Heart left ventricle (tissue), 13 donors: ENCODE measurements around the gene CPLX3.

Experiments used
- POLR2A ChIP-seq, 2 donors: fragments of 450-650 bp; IDR thresholded peaks; one replicate each; pipeline ENCODE4 v1.6.1; 2017; ENCODE audit warnings: antibody characterized with exemption in 2 of 2, mild to moderate bottlenecking in 2 of 2, moderate library complexity in 2 of 2
- TF ChIP-seq, protein P1 (sequence below), 12 donors: fragments of 200-600 bp; sonication (generic) in 4 of 12; IDR thresholded peaks; one replicate each; pipeline versions ENCODE4 v1.5.0 to v1.8.0; 2018 to 2022; ENCODE audit warnings: antibody characterized with exemption in 12 of 12, mild to moderate bottlenecking in 5 of 12
- donor health status: ischemic (EF 13 %, LVEDD 7.1; RV severe dilation, severe dysfunction).
- donor health status: DM: no; HTN: yes; CAD: no.
- donor health status: DM: no; HTN: no; CAD: no.
- donor health status: ischemic (EF 25% LVEDD 6.9; RV normal size, moderate dysfunction).
- donor health status: ischemic (EF 25% LVEDD 5.7; RV mildly dilated, moderate dysfunction).
- donor health status: ischemic (EF 35%, LVEDD 5.7; RV mildly dilated, moderate dysfunction).
- donor health status: nonischemic (EF 11% LVEDD 7.7; RV severe dilation, severe dysfunction).
- donor health status: DM: yes; HTN: yes; CAD: no.
- donor health status: PGD.
- donor health status: ischemic (EF 29% LVEDD 5.4; RV normal size, mild dysfunction).
- donor health status: nonischemic (EF 23%, LVEDD 6.1; RV moderate dilation, normal function).

DNA sequence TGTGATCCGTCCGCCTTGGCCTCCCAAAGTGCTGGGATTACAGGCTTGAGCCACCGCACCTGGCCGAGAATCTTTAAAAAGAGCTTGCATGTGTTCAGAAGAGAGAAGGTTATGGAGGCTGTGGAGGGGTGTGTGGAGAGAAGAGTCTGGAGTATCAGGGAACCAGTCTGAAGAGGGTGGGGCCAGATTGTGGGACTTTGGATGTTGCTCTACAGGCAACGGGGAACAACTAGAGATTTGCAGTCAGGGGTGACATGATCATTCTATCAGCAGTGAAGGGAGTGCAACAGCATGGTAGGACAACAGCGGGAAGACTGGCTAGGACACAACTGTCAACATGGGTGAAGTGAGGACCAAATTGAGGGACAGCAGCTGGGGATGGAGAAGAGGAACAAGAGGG is 37.9 kb downstream of the CPLX3 start:
- TF ChIP-seq, protein P1, sequence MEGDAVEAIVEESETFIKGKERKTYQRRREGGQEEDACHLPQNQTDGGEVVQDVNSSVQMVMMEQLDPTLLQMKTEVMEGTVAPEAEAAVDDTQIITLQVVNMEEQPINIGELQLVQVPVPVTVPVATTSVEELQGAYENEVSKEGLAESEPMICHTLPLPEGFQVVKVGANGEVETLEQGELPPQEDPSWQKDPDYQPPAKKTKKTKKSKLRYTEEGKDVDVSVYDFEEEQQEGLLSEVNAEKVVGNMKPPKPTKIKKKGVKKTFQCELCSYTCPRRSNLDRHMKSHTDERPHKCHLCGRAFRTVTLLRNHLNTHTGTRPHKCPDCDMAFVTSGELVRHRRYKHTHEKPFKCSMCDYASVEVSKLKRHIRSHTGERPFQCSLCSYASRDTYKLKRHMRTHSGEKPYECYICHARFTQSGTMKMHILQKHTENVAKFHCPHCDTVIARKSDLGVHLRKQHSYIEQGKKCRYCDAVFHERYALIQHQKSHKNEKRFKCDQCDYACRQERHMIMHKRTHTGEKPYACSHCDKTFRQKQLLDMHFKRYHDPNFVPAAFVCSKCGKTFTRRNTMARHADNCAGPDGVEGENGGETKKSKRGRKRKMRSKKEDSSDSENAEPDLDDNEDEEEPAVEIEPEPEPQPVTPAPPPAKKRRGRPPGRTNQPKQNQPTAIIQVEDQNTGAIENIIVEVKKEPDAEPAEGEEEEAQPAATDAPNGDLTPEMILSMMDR (IDR thresholded peaks at IDR 0.05), result no peak
- TF ChIP-seq POLR2A (IDR thresholded peaks at IDR 0.05), result no peak
